ENCODE results near the gene BIN1.

- TF ChIP-seq REST (IDR thresholded peaks at IDR 0.05; ENCODE audit: insufficient read depth in 1 of 2, low read depth in 2 of 2, low read length in 2 of 2) (no peak), POLR2AphosphoS5 (IDR thresholded peaks at IDR 0.05; ENCODE audit: low read depth, low read length) (no peak), FOXP2 (optimal IDR thresholded peaks at IDR 0.05; ENCODE audit: borderline replicate concordance, extremely low read depth, extremely low read length, insufficient read depth) (no peak)
Observed at GRCh38 chr2:127094509-127095366, 12.2 kb downstream of the BIN1 start.

All from PFSK-1 (cell line).